Iris pigment epithelial cell (primary cell): ENCODE results near the gene PDAP1.
"Not testable (repeated sequence)": the region's sequence is repeated elsewhere in the genome, so short reads cannot be mapped to it uniquely, and the experiment has no call there.

Experiments used
- DNase-seq: peaks from one replicate; pipeline ENCODE4 v3.0.0-alpha.2; 2011; ENCODE audit warnings: low read depth

Gene PDAP1

GRCh38 chr7:99408379-99409191 lies at the start of gene PDAP1, which contains the start of gene BUD31:
Gene PDAP1, minus strand, starts transcription at chr7:99408597. Its CDS starts 49 bp downstream, at chr7:99408548.
Gene BUD31, plus strand, starts transcription at chr7:99408969. Its CDS starts 2,124 bp downstream, at chr7:99411093.
- peak; percentile 95 for DNase-seq

- DNase-seq, result no peak
Observed at GRCh38 chr7:99457650-99458493, 49.5 kb upstream of the PDAP1 start.

- DNase-seq, result no peak
Observed at GRCh38 chr7:99457050-99457649, 48.8 kb upstream of the PDAP1 start.

GRCh38 chr7:99456288-99456687 lies 47.9 kb upstream of the PDAP1 start:
- DNase-seq, result no peak

GRCh38 chr7:99455874-99456273 lies 47.5 kb upstream of the PDAP1 start:
- no peak for DNase-seq

GRCh38 chr7:99453105-99453504 lies 44.7 kb upstream of the PDAP1 start:
- DNase-seq, result no peak

- no peak for DNase-seq
Observed at GRCh38 chr7:99452541-99452940, 44.1 kb upstream of the PDAP1 start.

- no peak for DNase-seq
Observed at GRCh38 chr7:99451936-99452335, 43.5 kb upstream of the PDAP1 start.

- DNase-seq, result no peak
Observed at GRCh38 chr7:99449326-99449725, 40.9 kb upstream of the PDAP1 start.

- no peak for DNase-seq
Observed at GRCh38 chr7:99448855-99449254, 40.5 kb upstream of the PDAP1 start.

- DNase-seq, result no peak
Observed at GRCh38 chr7:99447943-99448342, 39.5 kb upstream of the PDAP1 start.

GRCh38 chr7:99446096-99446495 lies 37.7 kb upstream of the PDAP1 start:
- DNase-seq, result no peak

- DNase-seq, result peak; percentile 33
Observed at GRCh38 chr7:99440195-99440594, 31.8 kb upstream of the PDAP1 start.

- DNase-seq, result peak; percentile 95
Observed at GRCh38 chr7:99438573-99439480, 30.4 kb upstream of the PDAP1 start, which contains the start of the genes CPSF4 and PTCD1. Gene CPSF4, plus strand, starts transcription at chr7:99438943. Its CDS starts 140 bp downstream, at chr7:99439083. Gene PTCD1, minus strand, starts transcription at chr7:99438798. Its CDS starts 3,556 bp downstream, at chr7:99435242.

- DNase-seq, result no peak
Observed at GRCh38 chr7:99437946-99438572, 29.7 kb upstream of the PDAP1 start.

- DNase-seq, result no peak
Observed at GRCh38 chr7:99433158-99433557, 24.8 kb upstream of the PDAP1 start.

GRCh38 chr7:99431756-99432540 lies 23.6 kb upstream of the PDAP1 start:
- not testable (repeated sequence) for DNase-seq

GRCh38 chr7:99429756-99430155 lies 21.4 kb upstream of the PDAP1 start:
- no peak for DNase-seq

- no peak for DNase-seq
Observed at GRCh38 chr7:99428972-99429566, 20.7 kb upstream of the PDAP1 start.
